NT2/D1 (cell line): ENCODE results near the gene C5orf52.

Source experiments
- SUZ12 ChIP-seq: IDR thresholded peaks from 2 replicates; pipeline ENCODE4 v1.6.1; 2011; ENCODE audit not compliant: insufficient read length, insufficient read depth; ENCODE audit errors: extremely low read depth
- ZNF274 ChIP-seq: IDR thresholded peaks from 2 replicates; pipeline ENCODE4 v1.6.1; 2011; ENCODE audit warnings: mild to moderate bottlenecking, low read depth, low read length

GRCh38 chr5:157649101-157649500 is 22.2 kb upstream of the C5orf52 start:
- TF ChIP-seq ZNF274 = no peak
- TF ChIP-seq SUZ12 = no peak
